Endometrium (tissue), 2 donors: ENCODE measurements around the gene PRKAR1B.

Experiments
- FAIRE-seq: peaks from 2 replicates; lab custom pipeline; 2012; peaks lifted over from hg19 to GRCh38; lab: Jason Lieb, UNC
- donor health status: control.
- donor health status: control.

The PRKAR1B gene

GRCh38 chr7:540997-541396 lies 186.1 kb downstream of the PRKAR1B start:
- FAIRE-seq, result no peak

GRCh38 chr7:540579-540978 lies 186.5 kb downstream of the PRKAR1B start:
- no peak for FAIRE-seq

- FAIRE-seq, result no peak
These were observed 187.2 kb downstream of the PRKAR1B start for GRCh38 chr7:539731-540411.

GRCh38 chr7:538764-539685 lies 188.1 kb downstream of the PRKAR1B start:
- no peak for FAIRE-seq

GRCh38 chr7:537911-538634 lies 189.0 kb downstream of the PRKAR1B start:
- no peak for FAIRE-seq

GRCh38 chr7:536231-536630 lies 190.8 kb downstream of the PRKAR1B start:
- no peak for FAIRE-seq

GRCh38 chr7:534959-535358 lies 192.1 kb downstream of the PRKAR1B start:
- no peak for FAIRE-seq

- no peak for FAIRE-seq
These were observed 193.0 kb downstream of the PRKAR1B start for GRCh38 chr7:534075-534474.

- FAIRE-seq, result no peak
These were observed 193.8 kb downstream of the PRKAR1B start for GRCh38 chr7:533266-533665.

GRCh38 chr7:532379-533143 lies 194.5 kb downstream of the PRKAR1B start:
- no peak for FAIRE-seq

- no peak for FAIRE-seq
These were observed 195.3 kb downstream of the PRKAR1B start for GRCh38 chr7:531777-532176.

GRCh38 chr7:528451-528850 lies 198.6 kb downstream of the PRKAR1B start:
- no peak for FAIRE-seq

- no peak for FAIRE-seq
These were observed 199.4 kb downstream of the PRKAR1B start for GRCh38 chr7:527723-528122.

- no peak for FAIRE-seq
These were observed 200.5 kb downstream of the PRKAR1B start for GRCh38 chr7:526460-527034.

GRCh38 chr7:525740-526139 lies 201.3 kb downstream of the PRKAR1B start:
- FAIRE-seq, result no peak

- FAIRE-seq, result no peak
These were observed 202.3 kb downstream of the PRKAR1B start for GRCh38 chr7:524800-525199.

- FAIRE-seq, result no peak
These were observed 203.4 kb downstream of the PRKAR1B start for GRCh38 chr7:523347-524336.

GRCh38 chr7:522951-523314 lies 204.1 kb downstream of the PRKAR1B start:
- no peak for FAIRE-seq

GRCh38 chr7:522071-522950 lies 204.8 kb downstream of the PRKAR1B start:
- no peak for FAIRE-seq
